Ovary (tissue), 3 donors: ENCODE results near the gene MYO1E.

ENCODE experiments used
- CTCF ChIP-seq, 3 donors: fragments of 450-650 bp in 2 of 3; fragments of 200-600 bp in 1 of 3; IDR thresholded peaks; one replicate each; pipeline versions ENCODE4 v1.5.1 to v1.8.0; 2016 to 2022; ENCODE audit warnings: antibody characterized with exemption in 3 of 3, mild to moderate bottlenecking in 1 of 3
- EP300 ChIP-seq: sonication (generic); formaldehyde crosslinking; IDR thresholded peaks from one replicate; pipeline ENCODE4 v1.6.1; 2017; ENCODE audit warnings: antibody characterized with exemption
- POLR2A ChIP-seq: fragments of 450-650 bp; IDR thresholded peaks from one replicate; pipeline ENCODE4 v1.6.1; 2017; ENCODE audit warnings: antibody characterized with exemption, mild to moderate bottlenecking, moderate library complexity
- donor health status: DM: no; HTN: no; CAD: no.

GRCh38 chr15:59218710-59219109, 154.0 kb downstream of the MYO1E start:
- no peak for TF ChIP-seq CTCF (IDR thresholded peaks at IDR 0.05)
- TF ChIP-seq POLR2A: no peak
- TF ChIP-seq EP300: no peak
